NCI-H2107 (cell line): ENCODE measurements around the gene RCC1.
"Not testable (repeated sequence)": the region's sequence is repeated elsewhere in the genome, so short reads cannot be mapped to it uniquely, and the experiment has no call there.

Source experiments
- DNase-seq: peaks from one replicate; lab custom pipeline; 2025; lab: John Stamatoyannopoulos, UW

The RCC1 gene

DNA sequence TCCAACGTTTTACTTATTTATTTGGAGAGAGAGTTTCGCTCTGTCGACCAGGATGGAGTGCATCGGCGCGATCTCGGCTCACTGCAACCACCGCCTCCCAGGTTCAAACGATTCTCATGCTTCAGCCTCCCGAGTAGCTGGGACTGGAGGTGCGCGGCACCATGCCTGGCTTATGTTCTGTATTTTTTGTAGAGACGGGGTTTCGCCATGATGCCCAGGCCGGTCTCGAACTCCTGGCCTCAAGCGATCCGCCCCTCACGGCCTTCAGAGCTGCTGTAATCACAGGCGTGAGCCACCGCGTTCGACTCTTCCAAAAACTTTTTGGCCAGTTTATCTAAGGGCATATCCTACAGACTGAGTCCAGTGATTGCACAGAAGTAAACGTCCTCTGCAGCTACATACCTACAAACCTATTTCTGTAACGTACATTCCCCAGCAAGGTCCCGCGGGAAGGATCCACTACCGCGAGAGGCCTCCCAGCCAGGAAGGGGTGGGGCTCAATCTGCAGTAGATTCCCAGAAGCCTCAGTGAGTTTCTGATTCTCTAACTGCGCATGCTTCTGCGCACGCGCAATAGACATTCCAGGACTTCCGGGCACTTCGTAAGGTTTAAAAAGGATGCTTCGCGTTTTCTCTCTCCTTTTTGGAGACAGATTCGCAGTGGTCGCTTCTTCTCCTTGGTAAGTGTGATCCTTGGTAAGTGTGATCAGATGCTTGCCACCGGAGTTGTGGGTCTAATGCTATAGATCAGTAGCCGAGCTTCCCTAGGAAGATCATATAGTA, at the start of gene RCC1:
Gene RCC1 (plus strand): TSS at position 638 of the 782 bp plus-strand sequence. CDS start 23,824 bp downstream, outside the sequence.
- DNase-seq = peak; percentile 99

GRCh38 chr1:28456078-28456477, 49.8 kb upstream of the RCC1 start:
- no peak for DNase-seq

DNA sequence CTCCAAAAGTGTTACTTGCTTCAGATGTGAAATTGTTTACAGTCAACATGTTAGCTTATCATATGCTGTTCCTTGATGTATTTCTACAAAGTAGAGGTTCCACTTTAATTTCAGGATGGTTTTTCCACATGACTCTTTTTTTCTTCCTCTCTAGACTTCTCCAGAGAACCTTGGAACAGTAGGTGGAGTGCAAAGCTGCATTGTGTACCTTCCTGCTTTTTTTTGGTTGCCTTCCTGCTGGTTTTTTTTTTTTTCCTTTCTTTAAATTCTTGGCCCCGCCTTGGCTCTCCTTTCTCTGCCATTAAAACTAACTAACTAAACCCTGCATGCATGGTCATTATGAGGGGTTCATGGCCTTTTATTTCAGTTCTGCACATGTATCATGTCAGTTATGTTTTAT, 48.2 kb upstream of the RCC1 start:
- no peak for DNase-seq

- no peak for DNase-seq
Observed at GRCh38 chr1:28458237-28459228, 47.3 kb upstream of the RCC1 start.

GRCh38 chr1:28466226-28466778, 39.5 kb upstream of the RCC1 start:
- no peak for DNase-seq

- DNase-seq = no peak
Observed at GRCh38 chr1:28470146-28470545, 35.7 kb upstream of the RCC1 start.

- DNase-seq = not testable (repeated sequence)
Observed at GRCh38 chr1:28479497-28479896, 26.3 kb upstream of the RCC1 start.

GRCh38 chr1:28480308-28480707, 25.5 kb upstream of the RCC1 start:
- DNase-seq = no peak

DNA sequence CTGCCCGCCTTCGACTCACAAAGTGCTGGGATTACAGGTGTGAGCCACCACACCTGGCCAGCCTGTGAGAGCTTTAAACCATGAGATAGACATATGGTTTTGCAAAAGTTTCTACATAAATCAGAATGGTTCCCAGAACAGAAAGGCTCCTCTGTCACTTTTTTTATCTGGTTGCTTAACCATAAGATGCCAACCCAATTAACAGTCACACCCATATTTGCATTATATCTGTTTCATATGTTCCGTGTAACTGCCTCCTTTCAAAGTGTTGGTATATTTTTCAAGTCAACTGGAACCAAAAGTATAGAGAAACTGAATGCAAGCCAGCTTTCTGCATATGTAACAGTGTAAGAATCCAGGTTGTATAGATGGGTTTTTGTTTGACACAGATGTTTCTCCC, 23.7 kb upstream of the RCC1 start:
- no peak for DNase-seq

DNA sequence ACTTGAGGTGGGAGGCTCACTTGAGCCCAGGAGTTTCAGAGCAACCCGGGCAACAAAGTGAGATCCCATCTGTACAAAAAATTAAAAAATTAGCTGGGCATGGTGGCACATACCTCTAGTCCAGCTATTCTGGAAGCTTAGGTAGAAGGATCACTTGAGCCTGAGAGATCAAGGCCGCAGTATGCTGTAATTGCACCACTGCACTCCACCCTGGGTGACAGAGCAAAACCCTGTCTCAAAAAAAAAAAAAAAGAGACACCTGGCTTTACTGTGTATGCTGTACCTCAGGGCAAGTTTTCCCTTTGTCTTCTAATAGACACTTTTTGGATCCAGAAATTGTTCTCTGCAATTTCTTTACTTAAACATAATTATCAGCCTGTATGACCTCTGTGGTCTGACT, 23.1 kb upstream of the RCC1 start:
- DNase-seq = no peak

DNA sequence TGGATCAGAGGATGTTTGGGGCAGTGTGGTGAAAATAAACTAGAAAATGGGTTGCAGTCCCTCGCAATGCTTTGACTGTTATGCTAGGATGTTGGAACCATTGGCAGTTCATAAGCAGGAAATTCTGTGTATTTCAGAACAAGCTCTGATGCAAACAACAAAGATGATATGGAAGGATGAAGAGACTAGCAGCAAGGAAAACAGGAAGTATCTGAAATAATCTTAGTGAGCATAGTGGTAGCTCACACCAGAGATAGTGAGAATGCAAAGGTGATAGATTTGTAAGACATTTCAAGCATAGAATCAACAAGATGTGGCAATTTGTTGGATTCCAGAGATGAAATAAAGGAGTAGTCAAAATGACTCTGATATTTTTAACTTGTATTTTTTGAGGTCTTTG, 11.1 kb upstream of the RCC1 start:
- DNase-seq = no peak

DNA sequence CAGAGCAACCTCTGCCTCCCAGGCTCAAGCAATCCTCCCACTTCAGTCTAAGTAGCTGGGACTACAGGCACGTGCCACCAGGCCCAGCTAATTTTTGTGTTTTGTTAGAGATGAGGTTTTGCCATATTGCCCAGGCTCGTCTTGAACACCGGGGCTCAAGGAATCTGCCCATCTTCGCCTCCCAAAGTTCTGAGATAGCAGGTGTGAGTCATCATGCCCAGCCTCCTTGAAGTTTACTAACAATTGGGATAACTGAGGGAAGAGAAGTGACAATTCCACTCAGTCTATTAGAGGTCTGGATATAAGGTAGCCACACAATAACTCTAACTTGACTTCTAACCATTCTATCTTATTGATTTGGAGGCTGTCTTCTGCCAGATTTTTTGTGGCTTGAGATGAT, 6.3 kb upstream of the RCC1 start:
- DNase-seq = no peak

DNA sequence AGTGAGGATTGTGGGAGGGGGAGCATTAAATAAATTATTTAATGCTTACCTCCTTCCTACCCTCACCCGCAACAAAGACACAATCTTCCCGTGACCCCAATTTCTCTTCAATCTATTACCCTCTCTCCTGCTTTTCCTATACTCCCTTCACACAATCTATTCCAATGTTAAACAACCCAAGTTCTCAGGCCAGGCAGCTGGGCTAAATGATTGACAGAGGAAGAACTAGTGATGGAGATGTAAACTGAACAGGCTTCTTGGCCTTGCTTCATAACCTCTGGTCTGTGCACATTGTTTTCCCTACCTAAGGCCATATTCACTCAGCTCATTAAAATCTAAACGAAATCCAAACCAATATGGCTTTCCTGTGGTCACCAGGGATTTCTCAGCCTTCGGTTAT, 3.9 kb upstream of the RCC1 start:
- no peak for DNase-seq

GRCh38 chr1:28503117-28503516, 2.7 kb upstream of the RCC1 start:
- DNase-seq = no peak

GRCh38 chr1:28506907-28507246, 1.0 kb downstream of the RCC1 start:
- no peak for DNase-seq

DNA sequence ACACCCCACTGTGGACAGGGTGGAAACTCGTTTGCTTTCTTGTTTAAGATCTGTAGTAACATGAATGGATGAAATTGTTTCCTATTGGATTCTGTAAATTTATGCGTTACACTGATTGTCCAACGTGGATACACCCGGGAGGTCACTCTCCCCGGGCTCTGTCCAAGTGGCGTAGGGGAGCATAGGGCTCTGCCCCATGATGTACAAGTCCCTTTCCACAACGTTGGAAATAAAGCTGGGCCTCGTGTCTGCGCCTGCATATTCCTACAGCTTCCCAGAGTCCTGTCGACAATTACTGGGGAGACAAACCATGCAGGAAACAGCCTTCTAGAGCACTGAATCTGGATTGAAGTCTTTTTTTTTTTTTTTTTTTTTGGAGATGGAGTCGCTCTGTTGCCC, 1.4 kb downstream of the RCC1 start:
- DNase-seq = no peak

- DNase-seq = no peak
Observed at GRCh38 chr1:28507646-28508434, 2.0 kb downstream of the RCC1 start.

DNA sequence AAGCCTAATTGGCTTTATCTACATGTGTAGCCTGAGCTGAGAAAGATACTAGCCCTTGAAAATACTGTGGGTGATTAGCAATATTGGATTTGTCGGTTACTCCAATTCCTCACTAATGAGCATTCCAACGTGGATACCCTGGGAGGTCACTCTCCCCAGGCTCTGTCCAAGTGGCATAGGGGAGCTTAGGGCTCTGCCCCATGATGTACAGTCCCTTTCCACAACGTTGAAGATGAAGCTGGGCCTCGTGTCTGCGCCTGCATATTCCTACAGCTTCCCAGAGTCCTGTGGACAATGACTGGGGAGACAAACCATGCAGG, 2.6 kb downstream of the RCC1 start:
- DNase-seq = no peak

GRCh38 chr1:28509705-28510272, 3.9 kb downstream of the RCC1 start:
- no peak for DNase-seq

DNA sequence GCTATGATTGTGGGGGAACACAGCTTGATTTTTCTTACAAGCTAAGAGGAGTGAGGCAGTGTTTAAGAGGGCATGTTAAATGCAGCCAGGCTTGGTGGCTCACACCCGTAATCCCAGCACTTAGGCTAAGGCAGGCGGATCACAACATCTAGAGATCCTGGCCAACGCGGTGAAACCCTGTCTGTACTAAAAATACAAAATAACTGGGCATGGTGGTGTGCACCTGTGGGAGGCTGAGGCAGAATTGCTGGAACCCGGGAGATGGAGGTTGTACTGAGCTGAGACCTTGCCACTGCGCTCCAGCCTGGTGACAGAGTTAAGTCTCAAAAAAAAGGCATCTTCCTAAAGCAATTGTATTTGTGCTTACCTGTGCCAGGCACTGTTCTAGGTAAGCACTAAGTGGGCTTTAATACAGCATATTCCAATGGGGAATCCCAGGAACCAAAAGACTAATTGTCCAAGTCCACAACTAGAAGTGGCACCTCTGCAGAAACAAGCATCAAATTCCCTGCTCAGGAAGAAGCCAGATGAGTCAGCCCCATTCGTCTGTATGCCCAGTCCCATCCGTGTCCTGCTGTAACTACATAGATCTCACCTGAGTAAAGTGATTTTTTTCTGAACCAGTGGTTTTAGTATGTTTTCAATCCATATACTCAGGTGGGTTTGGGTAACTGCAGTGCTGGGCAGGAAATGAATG, 4.6 kb downstream of the RCC1 start:
- no peak for DNase-seq

DNA sequence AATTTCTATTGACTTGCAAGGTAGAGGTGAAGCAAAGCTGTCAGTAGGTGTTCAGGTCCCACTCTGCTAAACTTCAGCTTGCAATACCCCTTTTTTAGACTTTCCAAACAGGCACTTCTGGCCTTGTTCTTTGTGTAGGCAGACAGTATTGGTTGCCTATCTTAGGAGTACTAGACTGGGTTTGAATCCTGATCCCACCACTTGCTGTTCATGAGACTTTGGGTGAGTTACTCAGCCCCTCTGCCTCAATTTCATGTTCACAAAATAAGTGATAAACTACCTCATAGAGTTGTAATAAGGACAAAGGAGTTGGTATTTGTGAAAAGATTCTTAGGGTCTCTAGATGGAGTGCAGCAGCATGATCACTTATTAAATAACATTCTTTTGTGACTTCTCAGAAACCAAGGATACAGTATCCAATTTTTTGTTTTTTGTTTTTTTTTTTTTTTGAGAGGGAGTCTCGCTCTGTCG, 5.2 kb downstream of the RCC1 start:
- no peak for DNase-seq
